Esophagus (tissue), 2 donors: ENCODE results near the gene ARIH2. TPM values are rescaled to one million over a fixed set of nuclear protein-coding genes. Genes with fewer than 3 reads are reported as not detected.

Source experiments
- H3K27ac ChIP-seq, 2 donors: one replicate each; pipeline ENCODE4 v1.5.1; 2013; ENCODE audit warnings: low read depth in 2 of 2, mild to moderate bottlenecking in 2 of 2, inconsistent platforms in 1 of 2, low read length in 1 of 2, moderate library complexity in 1 of 2
- H3K27me3 ChIP-seq, 2 donors: one replicate each; pipeline ENCODE4 v1.6.1; 2013; ENCODE audit warnings: low read length in 2 of 2, control low read depth in 1 of 2, mild to moderate bottlenecking in 1 of 2; ENCODE audit not compliant: insufficient read depth in 2 of 2, control insufficient read depth in 1 of 2
- H3K36me3 ChIP-seq, 2 donors: one replicate each; pipeline ENCODE4 v1.6.1; 2013; ENCODE audit warnings: low read length in 1 of 2; ENCODE audit not compliant: control insufficient read depth in 2 of 2, insufficient read depth in 2 of 2
- H3K4me1 ChIP-seq, 2 donors: one replicate each; pipeline ENCODE4 v1.6.1; 2013; ENCODE audit warnings: low read length in 1 of 2; ENCODE audit not compliant: control insufficient read depth in 2 of 2, insufficient read depth in 2 of 2
- H3K4me3 ChIP-seq, 2 donors: one replicate each; pipeline ENCODE4 v1.5.1; 2013; ENCODE audit warnings: low read length in 2 of 2, mild to moderate bottlenecking in 2 of 2, low read depth in 1 of 2, moderate library complexity in 1 of 2
- H3K9me3 ChIP-seq, 2 donors: one replicate each; pipeline ENCODE4 v1.6.1; 2013; ENCODE audit warnings: mild to moderate bottlenecking in 2 of 2, low read depth in 1 of 2, low read length in 1 of 2, moderate library complexity in 1 of 2; ENCODE audit not compliant: control insufficient read depth in 2 of 2, insufficient read depth in 1 of 2
- WGBS, 2 donors: extraction: QIAGEN DNeasy Blood & Tissue Kit; methylation state at CpG; one replicate each; pipeline ENCODE4 v1.1.7; 2013; 5-methylcytosine and 5-hydroxymethylcytosine counted together
- polyA plus RNA-seq, 2 donors: library from polyadenylated mRNA; stranded (reverse); fragments of 200-250 nt; gene quantifications; one replicate each; pipeline ENCODE4 v1.2.3, GENCODE V29; 2013
- donor health status: healthy with polysubstance abuse.
- donor health status: Bipolar disorder and iron deficiency.

ARIH2 gene
- polyA plus RNA-seq, 2 donors = 32.8 to 36.5 TPM

GRCh38 chr3:49015072-49015471 lies 96.4 kb downstream of the ARIH2 start:
- H3K27ac ChIP-seq = no peak overlapping the region
- peaks cover 16 to 32% of the 10 kb centered on the region in 2 donors for H3K36me3 ChIP-seq
- WGBS, 2 donors = 77 to 87% methylated on average over 8 of the region's 8 CpGs
- no peaks in the 10 kb centered on the region for H3K9me3 ChIP-seq
- H3K27me3 ChIP-seq = no peaks in the 10 kb centered on the region
- H3K4me3 ChIP-seq = no peak overlapping the region
- peaks cover 5 to 25% of the 10 kb centered on the region in 2 donors for H3K4me1 ChIP-seq

GRCh38 chr3:49015765-49016164 lies 97.1 kb downstream of the ARIH2 start:
- H3K4me1 ChIP-seq = peaks cover 5 to 30% of the 10 kb centered on the region in 2 donors
- no peak overlapping the region for H3K27ac ChIP-seq
- no peaks in the 10 kb centered on the region for H3K9me3 ChIP-seq
- H3K27me3 ChIP-seq = no peaks in the 10 kb centered on the region
- WGBS, 2 donors = 72 to 76% methylated on average over 6 of the region's 6 CpGs
- peaks cover 16 to 32% of the 10 kb centered on the region in 2 donors for H3K36me3 ChIP-seq
- H3K4me3 ChIP-seq = no peak overlapping the region

- WGBS, 2 donors = 85% methylated on average over 6 of the region's 6 CpGs
- H3K27ac ChIP-seq = no peak overlapping the region
- H3K9me3 ChIP-seq = no peaks in the 10 kb centered on the region
- peaks cover 15 to 32% of the 10 kb centered on the region in 2 donors for H3K36me3 ChIP-seq
- H3K4me3 ChIP-seq = no peak overlapping the region
- H3K4me1 ChIP-seq = peaks cover 5 to 27% of the 10 kb centered on the region in 2 donors
- H3K27me3 ChIP-seq = no peaks in the 10 kb centered on the region
These were observed 98.0 kb downstream of the ARIH2 start for GRCh38 chr3:49016414-49017228.

- Histone ChIP-seq H3K9me3 (no peaks in the 10 kb centered on the region), H3K27ac (peak overlapping the region; percentile 84 to 90), H3K4me3 (peak overlapping the region; percentile 76 to 88), H3K27me3 (no peaks in the 10 kb centered on the region), H3K4me1 (peaks cover 5 to 24% of the 10 kb centered on the region in 2 donors), H3K36me3 (peaks cover 8 to 32% of the 10 kb centered on the region in 2 donors)
- WGBS, 2 donors = 6 to 7% methylated on average over 23 of the region's 23 CpGs
These were observed 98.8 kb downstream of the ARIH2 start for GRCh38 chr3:49017229-49017970.

GRCh38 chr3:49017971-49018706 lies 99.5 kb downstream of the ARIH2 start, which contains the start of gene DALRD3:
DALRD3 (minus strand) TSS chr3:49018580; CDS start chr3:49018564, 16 bp downstream.
- Histone ChIP-seq H3K27ac (peak within 1 kb of the TSS; percentile 84 to 90), H3K4me3 (peak within 1 kb of the TSS; percentile 76 to 88), H3K4me1 (peaks cover 8 to 23% of the 10 kb centered on the region in 2 donors), H3K27me3 (no peaks in the 10 kb centered on the region), H3K9me3 (no peaks in the 10 kb centered on the region), H3K36me3 (peaks cover 8 to 25% of the 10 kb centered on the region in 2 donors)
- WGBS, 2 donors = 0% methylated on average over 69 to 85 of the region's 85 CpGs

- H3K27ac ChIP-seq = peak overlapping the region; percentile 84 to 90
- peak overlapping the region; percentile 76 to 88 for H3K4me3 ChIP-seq
- no peaks in the 10 kb centered on the region for H3K27me3 ChIP-seq
- WGBS, 2 donors = 2% methylated on average over 18 of the region's 18 CpGs
- no peaks in the 10 kb centered on the region for H3K9me3 ChIP-seq
- peaks cover 8 to 22% of the 10 kb centered on the region in 2 donors for H3K36me3 ChIP-seq
- H3K4me1 ChIP-seq = peaks cover 8 to 22% of the 10 kb centered on the region in 2 donors
These were observed 100.0 kb downstream of the ARIH2 start for GRCh38 chr3:49018707-49019006.

- WGBS, 2 donors = 32 to 44% methylated on average over 12 of the region's 12 CpGs
- peak overlapping the region; percentile 100 for H3K27ac ChIP-seq
- peaks cover 8 to 24% of the 10 kb centered on the region in 2 donors for H3K36me3 ChIP-seq
These were observed 101.3 kb downstream of the ARIH2 start for GRCh38 chr3:49019941-49020329.

GRCh38 chr3:49020330-49021212 lies 101.9 kb downstream of the ARIH2 start:
- Histone ChIP-seq H3K4me3 (peak overlapping the region; percentile 68 to 94), H3K4me1 (peaks cover 8 to 25% of the 10 kb centered on the region in 2 donors), H3K9me3 (no peaks in the 10 kb centered on the region), H3K27ac (peak overlapping the region; percentile 100), H3K36me3 (peaks cover 2 to 27% of the 10 kb centered on the region in 2 donors), H3K27me3 (no peaks in the 10 kb centered on the region)
- WGBS, 2 donors = 1 to 2% methylated on average over 47 to 51 of the region's 51 CpGs

More at GRCh38 chr3:49019941-49020329, 101.3 kb downstream of the ARIH2 start:
- H3K9me3 ChIP-seq = no peaks in the 10 kb centered on the region
- H3K4me3 ChIP-seq = peak overlapping the region; percentile 68 to 94
- H3K4me1 ChIP-seq = peaks cover 8 to 20% of the 10 kb centered on the region in 2 donors
- no peaks in the 10 kb centered on the region for H3K27me3 ChIP-seq
